GM19395 (cell line): ENCODE results near the gene COBL.

Source experiments
- ATAC-seq: cut with Tn5 transposase; IDR thresholded peaks from one replicate; pipeline ENCODE4 v1.9.1; 2021; ENCODE audit warnings: mild to moderate bottlenecking, moderate library complexity; ENCODE audit not compliant: unreplicated experiment

COBL gene

DNA sequence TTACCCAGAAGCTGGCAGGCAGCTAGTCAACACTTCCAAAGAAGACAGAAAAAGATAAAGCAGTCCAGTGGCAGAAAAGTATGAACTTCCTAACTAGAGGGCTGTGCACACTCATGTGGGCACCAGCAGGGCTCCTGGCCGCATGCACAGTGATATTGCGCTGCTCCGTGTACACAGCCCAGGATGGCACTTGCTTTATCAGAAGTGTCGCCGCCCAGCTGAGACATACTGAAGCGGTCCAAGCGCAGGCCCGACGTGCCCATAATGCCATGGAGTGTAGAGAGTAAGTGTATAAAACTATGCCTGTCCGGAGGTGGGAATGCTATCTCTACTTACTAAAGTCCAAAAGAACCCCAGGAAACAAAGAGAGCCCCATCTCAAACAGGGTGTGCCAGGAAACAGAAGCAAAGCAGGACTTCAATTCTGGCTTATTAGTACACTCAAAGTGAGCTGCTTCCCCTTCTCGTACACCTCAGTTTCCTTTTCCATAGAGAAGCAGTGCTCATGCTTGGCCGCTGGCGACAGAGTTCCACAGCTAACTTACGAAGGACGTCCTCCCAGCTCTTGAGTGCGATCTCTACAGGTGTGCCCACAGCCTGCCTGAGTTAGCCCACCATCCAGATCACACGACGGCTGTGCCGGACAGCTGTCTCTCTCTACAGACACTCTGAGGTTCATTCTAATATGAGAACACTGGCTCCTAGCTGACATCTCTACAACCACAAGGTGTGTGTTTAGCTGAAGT is 234.3 kb downstream of the COBL start:
- ATAC-seq: no peak

DNA sequence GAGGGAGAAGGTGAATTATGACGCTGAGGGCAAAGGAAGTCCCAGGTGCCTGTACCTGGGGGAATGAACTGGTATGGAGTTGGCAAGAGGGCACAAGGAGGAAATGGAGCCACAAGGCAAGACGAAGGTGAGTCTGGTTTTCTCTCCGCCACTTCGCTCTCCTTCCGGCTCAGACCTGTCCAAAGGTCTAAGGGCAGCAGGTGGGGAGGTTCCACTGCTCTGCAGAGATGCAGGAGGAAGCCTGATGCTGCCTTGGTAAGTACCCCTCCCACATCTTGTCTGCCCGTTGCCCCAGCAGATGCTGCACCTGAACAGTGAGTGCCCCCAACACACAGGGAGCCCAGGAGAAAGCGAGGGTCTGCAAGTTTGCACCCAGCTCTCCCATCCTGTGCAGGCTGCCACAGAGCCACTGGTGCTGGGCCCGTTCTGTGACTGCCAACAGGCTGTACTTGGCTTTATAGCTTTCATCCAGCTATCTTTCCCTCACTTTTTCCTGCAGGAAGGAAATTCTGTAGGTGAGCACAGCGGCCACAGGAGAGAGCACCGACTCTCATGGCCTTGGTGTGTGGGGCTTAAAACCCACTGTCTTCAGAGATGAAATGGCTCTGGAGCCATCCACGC is 235.2 kb downstream of the COBL start:
- ATAC-seq: no peak

GRCh38 chr7:51080622-51081269 is 235.9 kb downstream of the COBL start:
- no peak for ATAC-seq

DNA sequence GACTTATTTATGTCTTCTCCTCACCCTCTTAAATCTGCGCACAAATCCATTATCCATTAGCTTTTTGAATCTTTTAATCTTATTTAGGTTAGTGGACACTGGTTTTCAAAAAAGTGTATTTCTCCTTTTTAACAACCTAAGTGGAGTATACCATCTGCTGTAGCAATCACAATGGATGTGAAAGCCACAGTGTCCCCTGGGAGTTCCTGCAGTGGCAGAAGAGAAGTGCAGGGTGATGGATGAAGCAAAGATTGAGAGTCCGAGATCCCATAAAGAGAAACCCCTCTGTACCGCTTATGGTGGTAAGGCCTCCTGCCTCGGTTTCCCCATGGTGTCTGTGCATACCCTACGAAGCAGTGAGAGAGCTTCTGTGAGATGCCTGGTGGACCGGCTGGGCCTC is 236.4 kb downstream of the COBL start:
- no peak for ATAC-seq

- no peak for ATAC-seq
Measured at GRCh38 chr7:51079494-51079893, 237.1 kb downstream of the COBL start.

DNA sequence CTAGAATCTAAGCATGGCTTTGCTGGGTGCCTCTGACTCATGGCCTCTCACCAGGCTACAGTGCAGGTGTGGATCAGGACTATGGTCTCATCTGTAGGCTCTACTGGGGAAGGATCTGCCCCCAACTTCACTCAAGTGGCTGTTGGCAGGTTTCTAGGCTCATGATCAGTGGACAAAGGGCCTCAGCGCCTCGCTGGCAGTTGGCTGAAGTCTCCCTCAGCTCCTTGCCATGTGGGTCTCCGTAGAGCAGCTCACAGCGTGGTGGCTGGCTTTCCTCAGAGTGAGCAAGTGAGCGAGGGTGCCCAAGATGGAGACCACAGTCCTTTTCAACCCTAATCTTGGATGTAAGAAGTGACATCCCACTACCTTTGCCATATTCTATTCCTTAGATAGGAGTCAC is 238.0 kb downstream of the COBL start:
- ATAC-seq: no peak

DNA sequence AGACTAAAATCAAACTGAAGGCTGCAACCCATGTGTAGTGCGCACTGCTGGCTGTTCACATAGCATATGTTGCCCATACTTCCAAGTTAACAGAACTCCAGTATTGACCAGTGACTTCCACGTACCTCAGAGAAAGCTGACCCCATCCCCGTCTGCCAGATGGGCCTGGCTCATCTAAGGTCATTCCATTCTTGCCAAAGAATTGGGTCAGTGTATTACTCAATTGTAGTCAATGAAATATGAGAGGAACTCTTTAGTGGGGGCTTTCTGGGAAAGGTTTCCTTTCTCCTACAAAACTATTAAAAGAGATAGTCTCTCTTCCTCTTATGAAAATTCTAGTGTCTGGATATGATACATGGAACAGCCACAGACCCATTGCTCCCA is 238.6 kb downstream of the COBL start:
- ATAC-seq: no peak

DNA sequence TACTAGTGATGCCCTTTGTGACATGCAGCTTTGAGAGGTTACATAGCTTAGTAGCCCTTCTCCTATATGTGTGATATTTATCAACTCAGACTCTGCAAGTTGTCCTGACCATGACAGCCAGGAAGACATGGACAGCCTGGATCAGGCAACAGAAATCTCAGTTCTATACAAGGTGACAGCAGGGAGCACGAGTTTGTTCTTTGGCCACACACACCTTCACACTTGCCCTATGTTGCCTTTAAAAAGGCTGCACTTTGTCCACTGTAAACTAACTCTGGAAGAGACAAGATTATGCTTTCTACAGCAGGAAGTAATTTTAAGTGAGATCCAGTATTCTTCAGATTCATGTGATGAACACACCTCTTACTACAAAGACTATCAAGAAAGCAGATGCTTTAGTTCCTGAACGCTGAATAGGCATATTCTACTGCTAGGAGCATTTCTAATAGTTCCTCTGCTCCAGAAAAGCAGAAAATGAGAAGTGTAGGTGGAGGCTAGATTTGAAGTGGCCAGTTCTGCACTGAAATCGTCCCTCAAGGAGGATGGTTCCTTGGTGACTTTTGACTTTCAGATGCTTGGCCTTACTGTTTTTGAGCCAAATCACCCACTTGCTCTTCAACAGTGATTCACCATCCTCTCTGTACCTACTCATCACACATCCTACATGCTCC is 239.2 kb downstream of the COBL start:
- ATAC-seq: no peak

GRCh38 chr7:51075681-51076580 is 240.7 kb downstream of the COBL start:
- ATAC-seq: no peak

- no peak for ATAC-seq
Measured at GRCh38 chr7:51073171-51073570, 243.4 kb downstream of the COBL start.

DNA sequence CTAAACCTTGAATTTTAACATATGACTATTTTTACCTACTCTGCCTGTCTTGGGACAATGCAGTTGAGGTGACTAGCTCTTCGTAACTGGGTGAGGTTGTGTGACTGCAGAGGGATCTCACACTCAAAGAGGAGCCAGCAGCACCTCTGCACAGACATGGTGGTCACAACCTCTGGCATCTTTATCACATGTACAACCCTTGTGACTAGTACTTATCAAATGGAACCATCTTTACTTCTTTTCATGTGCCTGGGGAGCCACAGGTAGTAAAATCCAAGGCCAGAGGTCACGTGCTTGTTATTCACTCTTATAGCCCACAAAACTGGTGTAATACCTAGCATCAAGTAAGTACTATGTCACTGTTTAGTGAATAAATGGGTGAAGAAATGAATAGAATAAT is 244.3 kb downstream of the COBL start:
- no peak for ATAC-seq

DNA sequence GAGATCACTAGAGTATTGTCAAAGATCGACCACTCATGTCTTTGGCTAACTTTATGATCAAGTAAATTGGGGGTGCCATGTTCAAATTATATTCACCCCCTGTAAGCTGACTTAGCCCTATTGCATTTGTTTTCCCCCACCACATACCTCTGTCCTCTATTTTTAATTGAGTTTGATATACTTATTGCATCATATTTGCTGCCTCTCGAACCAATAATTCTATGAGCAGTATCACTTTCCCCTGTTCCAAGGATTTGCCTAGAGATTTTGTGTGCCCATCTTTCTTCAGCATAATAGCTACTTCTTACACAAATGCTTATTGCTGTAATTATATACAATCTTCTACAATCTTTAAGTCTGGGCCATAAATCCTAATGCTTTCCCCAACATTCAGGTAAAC is 245.2 kb downstream of the COBL start:
- ATAC-seq: no peak

GRCh38 chr7:51070151-51070550 is 246.5 kb downstream of the COBL start:
- ATAC-seq: no peak

- no peak for ATAC-seq
Measured at GRCh38 chr7:51069411-51070083, 247.1 kb downstream of the COBL start.

GRCh38 chr7:51068401-51068800 is 248.2 kb downstream of the COBL start:
- no peak for ATAC-seq

- ATAC-seq: no peak
Measured at GRCh38 chr7:51067757-51068156, 248.9 kb downstream of the COBL start.

GRCh38 chr7:51067258-51067657 is 249.4 kb downstream of the COBL start:
- no peak for ATAC-seq

GRCh38 chr7:51066405-51066882 is 250.2 kb downstream of the COBL start:
- no peak for ATAC-seq

- ATAC-seq: no peak
Measured at GRCh38 chr7:51065766-51066165, 250.8 kb downstream of the COBL start.

GRCh38 chr7:51064688-51065087 is 251.9 kb downstream of the COBL start:
- no peak for ATAC-seq
